Liver (tissue), 9 donors: ENCODE measurements around the gene CAGE1. TPM values are rescaled to one million over a fixed set of nuclear protein-coding genes. Genes with fewer than 3 reads are reported as not detected.

Source experiments
- DNase-seq: peaks from one replicate; pipeline ENCODE4 v3.0.0-alpha.2; 2017; ENCODE audit warnings: low spot score
- H3K27ac ChIP-seq, 2 donors: one replicate each; pipeline ENCODE4 v1.7.0; 2013; ENCODE audit warnings: inconsistent platforms in 2 of 2, low read length in 2 of 2, control low read depth in 1 of 2, low read depth in 1 of 2, mild to moderate bottlenecking in 1 of 2
- H3K27me3 ChIP-seq, 4 donors: one replicate each; pipeline versions ENCODE4 v1.6.1 to v1.7.0; 2013; ENCODE audit warnings: low read length in 3 of 4, inconsistent platforms in 1 of 4, mild to moderate bottlenecking in 1 of 4, moderate library complexity in 1 of 4; ENCODE audit not compliant: control insufficient read depth in 4 of 4, insufficient read depth in 4 of 4
- H3K36me3 ChIP-seq, 4 donors: one replicate each; pipeline versions ENCODE4 v1.6.1 to v1.7.0; 2013; ENCODE audit warnings: low read length in 3 of 4, mild to moderate bottlenecking in 3 of 4, low read depth in 1 of 4, moderate library complexity in 1 of 4; ENCODE audit not compliant: control insufficient read depth in 4 of 4, insufficient read depth in 3 of 4
- H3K4me1 ChIP-seq, 4 donors: one replicate each; pipeline versions ENCODE4 v1.6.1 to v1.7.0; 2013; ENCODE audit warnings: low read length in 3 of 4, mild to moderate bottlenecking in 3 of 4, moderate library complexity in 1 of 4; ENCODE audit not compliant: control insufficient read depth in 4 of 4, insufficient read depth in 4 of 4
- H3K4me3 ChIP-seq, 3 donors: one replicate each; pipeline versions ENCODE4 v1.6.1 to v1.7.0; 2013; ENCODE audit warnings: low read length in 3 of 3, control low read depth in 1 of 3, low read depth in 1 of 3, mild to moderate bottlenecking in 1 of 3
- H3K9ac ChIP-seq, 2 donors: one replicate each; pipeline ENCODE4 v1.7.0; 2013; ENCODE audit warnings: low read length in 2 of 2, mild to moderate bottlenecking in 2 of 2, moderate library complexity in 2 of 2, control low read depth in 1 of 2, low read depth in 1 of 2
- H3K9me3 ChIP-seq, 4 donors: one replicate each; pipeline versions ENCODE4 v1.6.1 to v1.7.0; 2013; ENCODE audit warnings: low read length in 3 of 4; ENCODE audit not compliant: control insufficient read depth in 4 of 4
- CTCF ChIP-seq: fragments of 150-350 bp; IDR thresholded peaks from 2 replicates; pipeline ENCODE4 v1.5.1; 2017; ENCODE audit warnings: improper control_type of control experiment, low read depth, low read length; ENCODE audit not compliant: missing input control
- EGR1 ChIP-seq, 2 donors: IDR thresholded peaks; 2 replicates each; pipeline ENCODE4 v1.6.1; 2016 to 2018; ENCODE audit warnings: antibody characterized with exemption in 2 of 2, low read depth in 2 of 2
- FOXA1 ChIP-seq: IDR thresholded peaks from 2 replicates; pipeline ENCODE4 v1.6.1; 2016; ENCODE audit warnings: antibody characterized with exemption
- FOXA2 ChIP-seq: IDR thresholded peaks from 2 replicates; pipeline ENCODE4 v1.6.1; 2016; ENCODE audit warnings: antibody characterized with exemption
- GABPA ChIP-seq, 2 donors: IDR thresholded peaks in 1 of 2; conservative IDR thresholded peaks in 1 of 2; 2 replicates each; pipeline ENCODE4 v1.6.1; 2016; ENCODE audit warnings: antibody characterized with exemption in 2 of 2, mild to moderate bottlenecking in 1 of 2, moderate library complexity in 1 of 2
- HNF4A ChIP-seq, 2 donors: conservative IDR thresholded peaks; 2 replicates each; pipeline ENCODE4 v1.6.1; 2016; ENCODE audit warnings: antibody characterized with exemption in 2 of 2, mild to moderate bottlenecking in 2 of 2
- HNF4G ChIP-seq: IDR thresholded peaks from 2 replicates; pipeline ENCODE4 v1.6.1; 2016; ENCODE audit warnings: antibody characterized with exemption
- JUND ChIP-seq, 2 donors: IDR thresholded peaks; 2 replicates each; pipeline ENCODE4 v1.6.1; 2016; ENCODE audit warnings: antibody characterized with exemption in 2 of 2
- MAX ChIP-seq: IDR thresholded peaks from 2 replicates; pipeline ENCODE4 v1.6.1; 2016; ENCODE audit warnings: antibody characterized with exemption
- NR2F2 ChIP-seq: IDR thresholded peaks from 2 replicates; pipeline ENCODE4 v1.6.1; 2016; ENCODE audit warnings: antibody characterized with exemption
- RAD21 ChIP-seq, 2 donors: IDR thresholded peaks; 2 replicates each; pipeline ENCODE4 v1.6.1; 2016; ENCODE audit warnings: antibody characterized with exemption in 2 of 2, mild to moderate bottlenecking in 2 of 2
- REST ChIP-seq: IDR thresholded peaks from 2 replicates; pipeline ENCODE4 v1.6.1; 2016; ENCODE audit warnings: antibody characterized with exemption, mild to moderate bottlenecking
- RXRA ChIP-seq, 2 donors: IDR thresholded peaks; 2 replicates each; pipeline ENCODE4 v1.6.1; 2017 to 2018; ENCODE audit warnings: antibody characterized with exemption in 2 of 2, mild to moderate bottlenecking in 1 of 2
- SP1 ChIP-seq: IDR thresholded peaks from 2 replicates; pipeline ENCODE4 v1.6.1; 2018; ENCODE audit warnings: antibody characterized with exemption, mild to moderate bottlenecking
- TAF1 ChIP-seq: conservative IDR thresholded peaks from 2 replicates; pipeline ENCODE4 v1.6.1; 2016; ENCODE audit warnings: antibody characterized with exemption, mild to moderate bottlenecking
- YY1 ChIP-seq: IDR thresholded peaks from 2 replicates; pipeline ENCODE4 v1.6.1; 2016; ENCODE audit warnings: antibody characterized with exemption, mild to moderate bottlenecking
- WGBS: extraction: QIAGEN DNeasy Blood & Tissue Kit; methylation state at CpG from one replicate; pipeline ENCODE4 v1.1.7; 2013; 5-methylcytosine and 5-hydroxymethylcytosine counted together
- polyA plus RNA-seq, 2 donors: library from polyadenylated mRNA; stranded (reverse) in 1 of 2; unstranded in 1 of 2; fragments of 200-250 nt in 1 of 2; fragments of >200 nt in 1 of 2; fragmentation: Nextera tagmentation in 1 of 2; extraction: Ambion mirVana in 1 of 2; gene quantifications; one replicate each; pipeline versions ENCODE4 v1.2.1 to v1.2.3, GENCODE V29; 2013 to 2015
- total RNA-seq, 2 donors: library from RNA; depleted of rRNA; stranded (reverse); fragments of >200 nt; gene quantifications; one replicate each; pipeline ENCODE4 v1.2.3, GENCODE V29; 2014
- TF ChIP-seq, protein P1 (sequence below): IDR thresholded peaks from 2 replicates; pipeline ENCODE4 v1.6.1; 2016; ENCODE audit warnings: antibody characterized with exemption
- TF ChIP-seq, protein P2 (sequence below): IDR thresholded peaks from 2 replicates; pipeline ENCODE4 v1.6.1; 2016; ENCODE audit warnings: antibody characterized with exemption
- donor health status: healthy.
- donor health status: healthy.
- donor health status: healthy.
- donor health status: healthy.
- donor health status: healthy.

Gene CAGE1
- total and polyA plus RNA-seq, 4 donors: 0.08 TPM; not detected in 3

DNA sequence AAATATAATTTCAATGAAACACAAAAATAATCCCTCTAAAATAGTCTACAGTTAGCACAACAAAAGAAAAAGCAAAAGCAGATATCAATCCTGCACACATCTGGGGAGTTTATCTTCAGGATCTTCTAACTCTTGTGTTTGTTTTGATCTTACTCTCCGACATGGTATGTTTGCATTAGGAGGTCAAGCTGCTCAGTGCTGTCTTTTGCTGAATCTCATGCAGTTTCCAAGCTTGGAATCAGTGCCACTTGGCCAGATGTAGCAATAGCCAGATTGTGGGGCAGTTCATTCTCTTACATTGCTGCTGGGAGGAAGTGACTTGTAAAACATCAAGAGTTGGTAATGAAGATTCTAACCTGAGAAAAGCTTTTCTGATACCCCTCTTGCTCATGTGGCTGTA, 29.5 kb upstream of the CAGE1 start:
- TF ChIP-seq CTCF (no peak), GABPA (IDR thresholded peaks at IDR 0.05 in 1 of 2, conservative IDR thresholded peaks at IDR 0.05 in 1 of 2) (no peak), YY1 (no peak), NR2F2 (no peak), FOXA2 (no peak), HNF4A (conservative IDR thresholded peaks at IDR 0.05) (peak in 1 of 2 donors; percentile 23), HNF4G (peak; percentile 15), FOXA1 (no peak), RAD21 (IDR thresholded peaks at IDR 0.05) (peak; percentile 6 to 19), SP1 (no peak), JUND (IDR thresholded peaks at IDR 0.05) (no peak), EGR1 (IDR thresholded peaks at IDR 0.05; ENCODE audit: low read depth in 2 of 2) (no peak), RXRA (IDR thresholded peaks at IDR 0.05) (peak; percentile 20 to 42), TAF1 (no peak), MAX (no peak), REST (no peak)
- TF ChIP-seq, protein P1, sequence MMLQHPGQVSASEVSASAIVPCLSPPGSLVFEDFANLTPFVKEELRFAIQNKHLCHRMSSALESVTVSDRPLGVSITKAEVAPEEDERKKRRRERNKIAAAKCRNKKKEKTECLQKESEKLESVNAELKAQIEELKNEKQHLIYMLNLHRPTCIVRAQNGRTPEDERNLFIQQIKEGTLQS: no peak
- TF ChIP-seq, protein P2, sequence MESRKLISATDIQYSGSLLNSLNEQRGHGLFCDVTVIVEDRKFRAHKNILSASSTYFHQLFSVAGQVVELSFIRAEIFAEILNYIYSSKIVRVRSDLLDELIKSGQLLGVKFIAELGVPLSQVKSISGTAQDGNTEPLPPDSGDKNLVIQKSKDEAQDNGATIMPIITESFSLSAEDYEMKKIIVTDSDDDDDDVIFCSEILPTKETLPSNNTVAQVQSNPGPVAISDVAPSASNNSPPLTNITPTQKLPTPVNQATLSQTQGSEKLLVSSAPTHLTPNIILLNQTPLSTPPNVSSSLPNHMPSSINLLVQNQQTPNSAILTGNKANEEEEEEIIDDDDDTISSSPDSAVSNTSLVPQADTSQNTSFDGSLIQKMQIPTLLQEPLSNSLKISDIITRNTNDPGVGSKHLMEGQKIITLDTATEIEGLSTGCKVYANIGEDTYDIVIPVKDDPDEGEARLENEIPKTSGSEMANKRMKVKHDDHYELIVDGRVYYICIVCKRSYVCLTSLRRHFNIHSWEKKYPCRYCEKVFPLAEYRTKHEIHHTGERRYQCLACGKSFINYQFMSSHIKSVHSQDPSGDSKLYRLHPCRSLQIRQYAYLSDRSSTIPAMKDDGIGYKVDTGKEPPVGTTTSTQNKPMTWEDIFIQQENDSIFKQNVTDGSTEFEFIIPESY: no peak
- Histone ChIP-seq H3K27me3 (no peaks in the 10 kb centered on the region), H3K9ac (no peak overlapping the region), H3K27ac (no peak overlapping the region), H3K4me1 (peaks cover 8 to 35% (median 21%) of the 10 kb centered on the region in 4 donors), H3K4me3 (no peak overlapping the region), H3K9me3 (no peaks in the 10 kb centered on the region), H3K36me3 (peaks cover 4 to 20% (median 14%) of the 10 kb centered on the region in 4 donors)
- 18% methylated on average over 1 of the region's 1 CpG for WGBS
- no peak for DNase-seq
